22Rv1 (cell line): ENCODE data around the gene TOR1AIP2.

Experiments used
- CTCF ChIP-seq: fragments of 450-650 bp; IDR thresholded peaks from 2 replicates; pipeline ENCODE4 v1.5.1; 2017; ENCODE audit warnings: mild to moderate bottlenecking
- ZFX ChIP-seq: fragments of 450-650 bp; IDR thresholded peaks from 2 replicates; pipeline ENCODE4 v1.6.1; 2017; ENCODE audit warnings: antibody characterized with exemption, borderline replicate concordance

GRCh38 chr1:179794669-179795068 lies 82.9 kb downstream of the TOR1AIP2 start:
- TF ChIP-seq CTCF (no peak), ZFX (no peak)
